HepG2 (cell line): ENCODE measurements around the gene CACNA2D3. TPM values are rescaled to one million over a fixed set of nuclear protein-coding genes. Genes with fewer than 3 reads are reported as not detected.

Experiments used
- ELF1 ChIP-seq: sonication (generic); formaldehyde crosslinking; IDR thresholded peaks from 2 replicates; pipeline ENCODE4 v1.4.0; 2020; ENCODE audit warnings: missing genetic modification reagents
- GATAD2A ChIP-seq: IDR thresholded peaks from 2 replicates; pipeline ENCODE4 v1.6.1; 2016
- TARDBP ChIP-seq: sonication (generic); formaldehyde crosslinking; IDR thresholded peaks from 2 replicates; pipeline ENCODE4 v1.8.0; 2022; ENCODE audit warnings: mild to moderate bottlenecking, missing genetic modification reagents
- ZBED4 ChIP-seq: sonication (generic); formaldehyde crosslinking; IDR thresholded peaks from 2 replicates; pipeline ENCODE4 v1.4.0; 2020; ENCODE audit warnings: missing genetic modification reagents, borderline replicate concordance
- ZBTB20 ChIP-seq: sonication (generic); formaldehyde crosslinking; IDR thresholded peaks from 2 replicates; pipeline ENCODE4 v1.8.1; 2023; ENCODE audit warnings: missing genetic modification reagents, low read depth, mild to moderate bottlenecking, borderline replicate concordance
- ZNF12 ChIP-seq: sonication (generic); formaldehyde crosslinking; IDR thresholded peaks from 2 replicates; pipeline ENCODE4 v1.5.0; 2020; ENCODE audit warnings: missing genetic modification reagents
- ZNF362 ChIP-seq: sonication (generic); formaldehyde crosslinking; IDR thresholded peaks from 2 replicates; pipeline ENCODE4 v1.4.0; 2020; ENCODE audit warnings: missing genetic modification reagents, mild to moderate bottlenecking, borderline replicate concordance
- ZNF468 ChIP-seq: sonication (generic); formaldehyde crosslinking; IDR thresholded peaks from 2 replicates; pipeline ENCODE4 v1.8.0; 2022; ENCODE audit warnings: mild to moderate bottlenecking, moderate library complexity, missing genetic modification reagents
- ZNF572 ChIP-seq: sonication (generic); formaldehyde crosslinking; IDR thresholded peaks from 2 replicates; pipeline ENCODE4 v1.5.1; 2020; ENCODE audit warnings: mild to moderate bottlenecking, missing genetic modification reagents
- ZNF704 ChIP-seq: sonication (generic); formaldehyde crosslinking; IDR thresholded peaks from 2 replicates; pipeline ENCODE4 v1.8.1; 2023; ENCODE audit warnings: mild to moderate bottlenecking, inconsistent platforms, moderate library complexity, missing genetic modification reagents, borderline replicate concordance
- ZNF766 ChIP-seq: sonication (generic); formaldehyde crosslinking; IDR thresholded peaks from 2 replicates; pipeline ENCODE4 v1.5.0; 2020; ENCODE audit warnings: missing genetic modification reagents, borderline replicate concordance
- polyA plus RNA-seq, 8 experiments: library from polyadenylated mRNA; depleted of rRNA in 3 of 8; stranded (reverse) in 7 of 8; unstranded in 1 of 8; fragments of >200 nt; fragmentation: Illumina TruSeq in 4 of 8; extraction: Trizol in 4 of 8; gene quantifications; 2 replicates each; pipeline versions ENCODE4 v1.2.1 to v1.2.3, GENCODE V29; 2011 to 2016; ENCODE audit warnings: low read depth in 4 of 8, missing spikeins in 1 of 8, mixed read lengths in 1 of 8; ENCODE audit not compliant: insufficient read depth in 1 of 8
- total RNA-seq, 5 experiments: library from RNA; depleted of rRNA; stranded (reverse); fragments of >200 nt; fragmentation: Illumina TruSeq; extraction: Trizol; gene quantifications; 2 replicates each; pipeline ENCODE4 v1.2.3, GENCODE V29; 2016; ENCODE audit warnings: low read depth in 1 of 5

The CACNA2D3 gene
- total and polyA plus RNA-seq, 2 of the 13 experiments (the other 11 are each of a cell fraction or from before 2014, with no cell fraction given): not detected

- TF ChIP-seq ZNF704 (CRISPR knock-in tag): no peak
- no peak for TF ChIP-seq GATAD2A
- TF ChIP-seq ZNF766: no peak
- TF ChIP-seq ELF1: no peak
- TF ChIP-seq ZNF362: no peak
- TF ChIP-seq ZNF572 (CRISPR knock-in tag): no peak
- TF ChIP-seq ZBED4 (CRISPR knock-in tag): no peak
- no peak for TF ChIP-seq ZBTB20 (CRISPR knock-in tag)
- no peak for TF ChIP-seq TARDBP (CRISPR knock-in tag)
- no peak for TF ChIP-seq ZNF468
- TF ChIP-seq ZNF12 (CRISPR knock-in tag): no peak
Measured at GRCh38 chr3:54519493-54519892, 397.1 kb downstream of the CACNA2D3 start (continued).
